HG03354 (cell line): ENCODE data around the gene CACNA1G.

Experiments used
- ATAC-seq: cut with Tn5 transposase; IDR thresholded peaks from one replicate; pipeline ENCODE4 v1.9.1; 2021; ENCODE audit warnings: mild to moderate bottlenecking; ENCODE audit not compliant: unreplicated experiment, poor library complexity, severe bottlenecking

CACNA1G gene

GRCh38 chr17:50582741-50583140, 22.2 kb downstream of the CACNA1G start:
- no peak for ATAC-seq

GRCh38 chr17:50583641-50584040, 23.1 kb downstream of the CACNA1G start:
- ATAC-seq: no peak

- ATAC-seq: no peak
Observed at GRCh38 chr17:50584116-50584515, 23.6 kb downstream of the CACNA1G start.

- no peak for ATAC-seq
Observed at GRCh38 chr17:50584749-50585148, 24.2 kb downstream of the CACNA1G start.

- no peak for ATAC-seq
Observed at GRCh38 chr17:50585346-50585745, 24.8 kb downstream of the CACNA1G start.

GRCh38 chr17:50585891-50586290, 25.4 kb downstream of the CACNA1G start:
- ATAC-seq: no peak

GRCh38 chr17:50586421-50587247, 26.1 kb downstream of the CACNA1G start:
- ATAC-seq: no peak

GRCh38 chr17:50587571-50587970, 27.1 kb downstream of the CACNA1G start:
- ATAC-seq: no peak

- ATAC-seq: no peak
Observed at GRCh38 chr17:50588391-50589049, 28.0 kb downstream of the CACNA1G start.

GRCh38 chr17:50589095-50589705, 28.7 kb downstream of the CACNA1G start:
- no peak for ATAC-seq

GRCh38 chr17:50590946-50591737, 30.6 kb downstream of the CACNA1G start:
- ATAC-seq: no peak

- ATAC-seq: no peak
Observed at GRCh38 chr17:50593321-50593720, 32.8 kb downstream of the CACNA1G start.

- no peak for ATAC-seq
Observed at GRCh38 chr17:50594128-50594823, 33.8 kb downstream of the CACNA1G start.

GRCh38 chr17:50594892-50595291, 34.4 kb downstream of the CACNA1G start:
- ATAC-seq: no peak

- no peak for ATAC-seq
Observed at GRCh38 chr17:50596191-50597037, 35.9 kb downstream of the CACNA1G start.

GRCh38 chr17:50598487-50598886, 38.0 kb downstream of the CACNA1G start:
- ATAC-seq: no peak

- ATAC-seq: no peak
Observed at GRCh38 chr17:50599606-50600005, 39.1 kb downstream of the CACNA1G start.

GRCh38 chr17:50601823-50602375, 41.4 kb downstream of the CACNA1G start:
- no peak for ATAC-seq
